ENCODE results near the gene SLC38A9.

DNA sequence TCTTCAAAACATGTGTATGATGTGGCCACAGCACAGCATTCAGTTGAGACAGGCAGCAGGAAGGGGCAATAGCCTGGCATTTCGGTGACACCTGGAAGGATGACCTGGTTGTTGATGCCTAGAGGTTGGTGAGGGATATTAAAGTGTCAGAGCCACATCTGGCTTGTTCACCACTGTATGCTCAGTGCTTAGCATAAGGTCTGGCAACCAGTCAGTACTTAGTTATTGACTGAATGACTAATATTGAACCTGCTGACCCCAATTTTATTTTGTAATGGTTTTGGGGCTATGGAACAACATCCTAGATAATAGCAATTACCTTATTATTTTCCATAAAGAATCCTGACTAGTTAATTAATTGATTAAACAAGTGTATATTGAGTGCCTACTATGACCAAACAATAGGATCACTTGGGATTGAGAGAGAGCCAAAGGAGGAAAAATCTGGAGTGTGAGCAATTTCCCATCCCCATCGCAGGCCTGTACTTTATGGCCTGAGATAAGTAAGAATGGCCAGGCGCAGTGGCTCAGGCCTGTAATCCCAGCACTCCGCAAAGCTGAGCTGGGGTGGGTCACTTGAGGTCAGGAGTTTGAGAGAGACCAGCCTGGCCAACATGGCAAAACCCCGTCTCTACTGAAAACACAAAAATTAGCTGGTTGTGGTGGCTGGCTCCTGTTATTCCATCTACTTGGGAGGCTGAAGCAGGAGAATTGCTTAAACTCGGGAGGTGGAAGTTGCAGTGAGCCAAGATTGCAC, 91.9 kb downstream of the SLC38A9 start:
- TF ChIP-seq, protein P1, sequence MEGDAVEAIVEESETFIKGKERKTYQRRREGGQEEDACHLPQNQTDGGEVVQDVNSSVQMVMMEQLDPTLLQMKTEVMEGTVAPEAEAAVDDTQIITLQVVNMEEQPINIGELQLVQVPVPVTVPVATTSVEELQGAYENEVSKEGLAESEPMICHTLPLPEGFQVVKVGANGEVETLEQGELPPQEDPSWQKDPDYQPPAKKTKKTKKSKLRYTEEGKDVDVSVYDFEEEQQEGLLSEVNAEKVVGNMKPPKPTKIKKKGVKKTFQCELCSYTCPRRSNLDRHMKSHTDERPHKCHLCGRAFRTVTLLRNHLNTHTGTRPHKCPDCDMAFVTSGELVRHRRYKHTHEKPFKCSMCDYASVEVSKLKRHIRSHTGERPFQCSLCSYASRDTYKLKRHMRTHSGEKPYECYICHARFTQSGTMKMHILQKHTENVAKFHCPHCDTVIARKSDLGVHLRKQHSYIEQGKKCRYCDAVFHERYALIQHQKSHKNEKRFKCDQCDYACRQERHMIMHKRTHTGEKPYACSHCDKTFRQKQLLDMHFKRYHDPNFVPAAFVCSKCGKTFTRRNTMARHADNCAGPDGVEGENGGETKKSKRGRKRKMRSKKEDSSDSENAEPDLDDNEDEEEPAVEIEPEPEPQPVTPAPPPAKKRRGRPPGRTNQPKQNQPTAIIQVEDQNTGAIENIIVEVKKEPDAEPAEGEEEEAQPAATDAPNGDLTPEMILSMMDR (IDR thresholded peaks at IDR 0.05) = no peak
- no peak for TF ChIP-seq GATA2 (CRISPR knock-in tag; IDR thresholded peaks at IDR 0.05)
- TF ChIP-seq RCOR1 (IDR thresholded peaks at IDR 0.05; ENCODE audit: low read length) = no peak
- no peak for TF ChIP-seq EZH2phosphoT487 (IDR thresholded peaks at IDR 0.05; ENCODE audit: borderline replicate concordance, low read depth)
- no peak for TF ChIP-seq YY1 (IDR thresholded peaks at IDR 0.05; ENCODE audit: low read depth)
- no peak for TF ChIP-seq RFX5 (IDR thresholded peaks at IDR 0.05; ENCODE audit: low read length)
- TF ChIP-seq TAF1 (IDR thresholded peaks at IDR 0.05; ENCODE audit: borderline replicate concordance, low read depth, low read length) = no peak
- TF ChIP-seq POLR2AphosphoS5 (IDR thresholded peaks at IDR 0.05; ENCODE audit: low read depth, low read length) = no peak
- no peak for TF ChIP-seq CHD2 (IDR thresholded peaks at IDR 0.05; ENCODE audit: low read length, partially characterized antibody)
- TF ChIP-seq, protein P2, sequence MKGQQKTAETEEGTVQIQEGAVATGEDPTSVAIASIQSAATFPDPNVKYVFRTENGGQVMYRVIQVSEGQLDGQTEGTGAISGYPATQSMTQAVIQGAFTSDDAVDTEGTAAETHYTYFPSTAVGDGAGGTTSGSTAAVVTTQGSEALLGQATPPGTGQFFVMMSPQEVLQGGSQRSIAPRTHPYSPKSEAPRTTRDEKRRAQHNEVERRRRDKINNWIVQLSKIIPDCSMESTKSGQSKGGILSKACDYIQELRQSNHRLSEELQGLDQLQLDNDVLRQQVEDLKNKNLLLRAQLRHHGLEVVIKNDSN (IDR thresholded peaks at IDR 0.05; ENCODE audit: borderline replicate concordance, low read depth) = no peak
- no peak for TF ChIP-seq MAX (IDR thresholded peaks at IDR 0.05; ENCODE audit: low read depth)
- no peak for TF ChIP-seq REST (IDR thresholded peaks at IDR 0.05; ENCODE audit: low read depth, low read length)
